Glomerular visceral epithelial cell (primary cell): ENCODE results near the gene FAM83C.

Experiments
- DNase-seq: peaks from one replicate; pipeline ENCODE4 v3.0.0-alpha.2; 2016; ENCODE audit errors: extremely low spot score

FAM83C gene

DNA sequence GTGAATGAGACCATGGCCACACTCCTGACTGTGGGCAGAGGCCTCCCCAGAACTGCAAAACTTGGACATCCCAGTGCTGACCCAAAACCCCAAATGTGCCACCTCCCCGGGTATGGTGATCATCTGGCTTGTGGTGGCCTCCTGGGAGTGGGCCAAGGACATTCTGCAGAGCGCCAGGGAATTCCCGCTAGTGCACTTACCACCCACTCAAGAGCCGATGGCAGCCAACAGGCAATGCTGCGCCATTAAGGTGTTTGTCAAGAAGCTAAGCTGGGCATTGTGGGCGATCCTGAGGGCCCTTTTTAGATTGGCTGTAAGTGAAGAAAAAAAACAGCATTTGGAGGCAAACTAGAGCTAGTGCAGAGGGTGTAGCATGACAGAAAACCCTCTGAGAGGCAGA, 56.3 kb downstream of the FAM83C start:
- no peak for DNase-seq
